ENCODE results near the gene DDX1. TPM values are rescaled to one million over a fixed set of nuclear protein-coding genes. Genes with fewer than 3 reads are reported as not detected.

Gene DDX1
- total and polyA plus RNA-seq, 2 donors, result 76.5 to 107 TPM

Other genes with a start within 250 kb of the DDX1 start
- gene NBAS, start 30.5 kb upstream of the DDX1 start, total RNA-seq, result 118 TPM
- 26.0 TPM for gene NBAS, start 30.5 kb upstream of the DDX1 start, polyA plus RNA-seq